OCI-LY1 (cell line): ENCODE data around the gene SPATA31D4.

ENCODE experiments used
- CTCF ChIP-seq: fragments of 200-600 bp; sonication (generic), shearing (Covaris generic); IDR thresholded peaks from 2 replicates; pipeline ENCODE4 v1.5.1; 2017; ENCODE audit warnings: mild to moderate bottlenecking, antibody characterized with exemption, low read length, moderate library complexity, mixed read lengths
- EZH2 ChIP-seq: fragments of 200-600 bp; sonication (generic), shearing (Covaris generic); IDR thresholded peaks from 2 replicates; pipeline ENCODE4 v1.8.0; 2017; ENCODE audit warnings: borderline replicate concordance, mixed run types, mild to moderate bottlenecking, antibody characterized with exemption, low read length, moderate library complexity, mixed read lengths

- TF ChIP-seq EZH2 (no peak), CTCF (no peak)
Measured at GRCh38 chr9:81953096-81953495, 24.9 kb downstream of the SPATA31D4 start.
